ENCODE measurements around the gene ADAM11. TPM values are rescaled to one million over a fixed set of nuclear protein-coding genes. Genes with fewer than 3 reads are reported as not detected.
A peak's percentile ranks its signal among the peaks of the same experiment; 100 is the strongest.
"Not testable (repeated sequence)": the region's sequence is repeated elsewhere in the genome, so short reads cannot be mapped to it uniquely, and the experiment has no call there.

ADAM11 gene
- total RNA-seq, 4 donors from 2014 or later, result under 0.01 to 0.98 (median 0.64) TPM

DNA sequence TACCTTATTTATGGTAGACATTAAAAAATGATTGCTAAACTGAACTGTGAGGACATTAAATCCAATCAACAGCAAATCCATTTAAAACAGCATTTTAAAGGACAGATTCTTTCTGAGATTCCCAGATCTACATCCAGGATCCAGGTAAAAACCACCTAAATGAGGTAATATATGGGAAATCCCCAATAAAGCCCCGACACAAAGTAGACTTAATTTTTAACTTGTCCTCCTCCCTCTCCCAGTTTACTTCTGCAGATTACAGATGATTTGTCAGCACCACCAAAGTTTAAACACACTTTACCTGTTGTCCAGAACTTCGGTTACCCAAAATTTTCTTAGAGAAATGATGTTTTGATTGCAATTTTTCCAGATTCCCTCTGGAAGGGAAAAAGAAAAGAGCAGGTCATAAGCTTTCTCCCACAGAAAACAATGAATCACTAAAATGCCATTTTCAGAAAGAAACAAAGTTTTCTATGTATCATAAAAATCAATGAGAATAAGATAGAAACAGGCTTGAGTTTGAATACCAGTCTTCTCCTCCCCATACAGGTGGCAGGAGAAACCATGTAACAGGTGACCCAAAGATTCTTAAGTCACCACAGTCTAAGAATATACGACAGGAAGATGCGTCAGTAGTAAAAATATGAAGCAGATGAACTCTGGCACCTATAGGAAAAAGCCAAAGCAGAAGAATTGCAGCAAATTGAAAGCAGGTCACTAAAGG, 48.5 kb downstream of the ADAM11 start:
- H3K27me3 ChIP-seq, result no peaks in the 10 kb centered on the region
- no peak overlapping the region for H3K4me3 ChIP-seq
- peak overlapping the region; percentile 8 to 59 (median 27) for H3K27ac ChIP-seq (replicated peaks in 1 of 4)
- DNase-seq (ENCODE audit: extremely low spot score), result no peak
- H3K36me3 ChIP-seq, result peaks cover 0 to 18% (median 3%) of the 10 kb centered on the region in 4 donors
- WGBS, result 64% methylated on average over 4 of the region's 4 CpGs
- peaks cover 26 to 79% (median 72%) of the 10 kb centered on the region in 4 donors for H3K4me1 ChIP-seq
- intact Hi-C loops (cut with DNase I), result no loop called here
- H3K9me3 ChIP-seq, result no peaks in the 10 kb centered on the region
- TF ChIP-seq POLR2A (IDR thresholded peaks at IDR 0.05; ENCODE audit: low read depth) (no peak), POLR2AphosphoS5 (IDR thresholded peaks at IDR 0.05) (no peak), EP300 (IDR thresholded peaks at IDR 0.05) (no peak)
- TF ChIP-seq, protein P1, sequence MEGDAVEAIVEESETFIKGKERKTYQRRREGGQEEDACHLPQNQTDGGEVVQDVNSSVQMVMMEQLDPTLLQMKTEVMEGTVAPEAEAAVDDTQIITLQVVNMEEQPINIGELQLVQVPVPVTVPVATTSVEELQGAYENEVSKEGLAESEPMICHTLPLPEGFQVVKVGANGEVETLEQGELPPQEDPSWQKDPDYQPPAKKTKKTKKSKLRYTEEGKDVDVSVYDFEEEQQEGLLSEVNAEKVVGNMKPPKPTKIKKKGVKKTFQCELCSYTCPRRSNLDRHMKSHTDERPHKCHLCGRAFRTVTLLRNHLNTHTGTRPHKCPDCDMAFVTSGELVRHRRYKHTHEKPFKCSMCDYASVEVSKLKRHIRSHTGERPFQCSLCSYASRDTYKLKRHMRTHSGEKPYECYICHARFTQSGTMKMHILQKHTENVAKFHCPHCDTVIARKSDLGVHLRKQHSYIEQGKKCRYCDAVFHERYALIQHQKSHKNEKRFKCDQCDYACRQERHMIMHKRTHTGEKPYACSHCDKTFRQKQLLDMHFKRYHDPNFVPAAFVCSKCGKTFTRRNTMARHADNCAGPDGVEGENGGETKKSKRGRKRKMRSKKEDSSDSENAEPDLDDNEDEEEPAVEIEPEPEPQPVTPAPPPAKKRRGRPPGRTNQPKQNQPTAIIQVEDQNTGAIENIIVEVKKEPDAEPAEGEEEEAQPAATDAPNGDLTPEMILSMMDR (IDR thresholded peaks at IDR 0.05), result no peak

DNA sequence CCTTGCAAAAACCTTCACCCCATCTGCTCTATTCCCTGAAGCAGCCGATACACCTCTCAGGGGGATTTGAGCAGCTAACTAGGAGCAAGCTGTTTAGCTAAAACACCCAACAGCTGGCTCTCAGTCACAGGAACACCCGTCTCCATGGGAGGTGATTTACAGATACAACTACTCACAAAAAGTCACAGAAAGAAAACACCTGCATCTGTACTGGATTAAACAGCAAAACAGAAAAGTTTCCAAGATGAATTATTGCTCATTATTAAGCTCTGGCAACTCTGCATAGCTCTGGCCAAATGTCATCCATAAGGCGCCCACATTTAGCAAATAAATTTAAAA, 49.0 kb downstream of the ADAM11 start:
- no peak for DNase-seq (ENCODE audit: extremely low spot score)
- peaks cover 0 to 18% (median 3%) of the 10 kb centered on the region in 4 donors for H3K36me3 ChIP-seq
- H3K27me3 ChIP-seq, result no peaks in the 10 kb centered on the region
- no peaks in the 10 kb centered on the region for H3K9me3 ChIP-seq
- 46% methylated on average over 3 of the region's 3 CpGs for WGBS
- peak in 1 of 2 donors; percentile 7 for TF ChIP-seq POLR2AphosphoS5 (IDR thresholded peaks at IDR 0.05)
- TF ChIP-seq, protein P1 (IDR thresholded peaks at IDR 0.05), result no peak
- intact Hi-C loops (cut with DNase I), result no loop called here
- peaks cover 25 to 79% (median 72%) of the 10 kb centered on the region in 4 donors for H3K4me1 ChIP-seq
- peak overlapping the region; percentile 8 to 59 (median 27) for H3K27ac ChIP-seq (replicated peaks in 1 of 4)
- no peak overlapping the region for H3K4me3 ChIP-seq

DNA sequence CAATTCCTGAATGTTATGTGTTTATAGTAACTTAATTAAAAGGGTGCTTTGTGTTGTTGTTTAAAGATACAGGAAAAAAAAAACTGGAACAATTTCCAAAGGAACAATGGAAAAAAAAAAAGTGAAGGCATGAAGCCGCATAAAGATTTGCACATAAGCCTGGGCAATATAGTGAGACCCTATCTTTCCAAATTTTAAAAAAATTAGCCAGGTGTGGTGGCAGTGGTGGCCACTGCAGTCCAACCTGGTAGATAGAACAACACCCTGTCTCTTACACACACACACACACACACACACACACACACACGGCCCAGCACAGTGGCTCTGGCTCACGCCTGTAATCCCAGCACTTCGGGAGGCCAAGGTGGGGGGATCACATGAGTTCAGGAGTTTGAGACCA, 49.4 kb downstream of the ADAM11 start:
- intact Hi-C loops (cut with DNase I), result no loop called here
- no peak for TF ChIP-seq POLR2A (IDR thresholded peaks at IDR 0.05; ENCODE audit: low read depth)
- no peak for TF ChIP-seq POLR2AphosphoS5 (IDR thresholded peaks at IDR 0.05)
- TF ChIP-seq EP300 (IDR thresholded peaks at IDR 0.05), result no peak
- TF ChIP-seq, protein P1 (IDR thresholded peaks at IDR 0.05), result no peak
- DNase-seq (ENCODE audit: extremely low spot score), result no peak
- peaks cover 0 to 18% (median 3%) of the 10 kb centered on the region in 4 donors for H3K36me3 ChIP-seq
- H3K4me1 ChIP-seq, result peaks cover 21 to 76% (median 72%) of the 10 kb centered on the region in 4 donors
- WGBS, result 77% methylated on average over 1 of the region's 4 CpGs
- H3K27me3 ChIP-seq, result no peaks in the 10 kb centered on the region
- no peaks in the 10 kb centered on the region for H3K9me3 ChIP-seq
- H3K27ac ChIP-seq (replicated peaks in 1 of 4), result peak overlapping the region in 2 of 4 donors; percentile 39 to 59
- H3K4me3 ChIP-seq, result no peak overlapping the region

DNA sequence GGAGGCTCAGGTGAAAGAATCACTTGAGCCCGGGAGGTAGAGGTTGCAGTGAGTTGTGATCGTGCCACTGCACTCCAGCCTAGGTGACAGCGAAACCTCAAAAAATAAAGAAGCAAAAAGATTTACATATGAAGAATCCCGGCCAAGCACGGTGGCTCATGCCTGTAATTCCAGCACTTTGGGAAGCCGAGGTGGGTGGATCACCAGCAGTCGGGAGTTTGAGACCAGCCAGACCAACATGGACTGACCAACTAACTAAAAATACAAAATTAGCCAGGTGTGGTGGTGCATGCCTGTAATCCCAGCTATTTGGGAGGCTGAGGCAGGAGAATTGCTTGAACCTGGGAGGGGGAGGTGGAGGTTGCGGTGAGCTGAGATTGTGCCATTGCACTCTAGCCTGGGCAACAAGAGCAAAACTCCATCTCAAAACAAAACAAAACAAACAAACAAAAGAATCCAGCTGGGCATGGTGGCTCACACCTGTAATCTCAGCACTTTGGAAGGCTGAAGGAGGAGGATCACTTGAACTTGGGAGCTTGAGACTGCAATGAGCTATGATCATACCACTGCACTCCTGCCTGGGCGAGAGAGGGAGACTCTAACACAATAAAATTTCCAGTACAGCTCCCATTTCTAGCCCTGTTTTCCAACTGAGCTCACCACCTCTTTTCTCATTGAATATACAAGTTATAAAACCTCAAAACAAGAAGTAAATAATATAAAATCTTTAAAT, 50.0 kb downstream of the ADAM11 start:
- intact Hi-C loops (cut with DNase I); H3K9me3 ChIP-seq; H3K4me3 ChIP-seq; DNase-seq (ENCODE audit: extremely low spot score); H3K27me3 ChIP-seq; H3K27ac ChIP-seq (replicated peaks in 1 of 4): not testable (repeated sequence)
- Histone ChIP-seq H3K4me1 (peaks cover 16 to 73% (median 68%) of the 10 kb centered on the region in 4 donors), H3K36me3 (peaks cover 0 to 18% (median 3%) of the 10 kb centered on the region in 4 donors)
- WGBS, result 90% methylated on average over 9 of the region's 9 CpGs

DNA sequence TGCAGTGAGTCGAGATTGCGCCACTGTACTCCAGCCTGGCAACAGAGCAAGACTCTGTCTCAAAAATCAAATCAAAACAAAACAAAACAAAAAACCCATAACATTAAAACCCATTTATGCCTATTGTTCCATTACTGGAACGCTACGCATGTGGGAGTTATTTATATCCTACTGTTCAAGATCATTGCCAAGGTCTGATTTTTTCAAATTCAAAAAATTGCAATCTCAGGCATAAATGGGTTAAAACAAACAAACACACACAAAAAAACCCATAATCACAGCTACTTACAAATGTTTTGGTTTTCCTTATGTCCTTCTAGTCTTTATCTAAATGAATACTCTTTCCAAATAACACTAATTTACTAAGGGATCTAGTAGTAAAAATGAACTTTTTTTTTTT, 53.5 kb downstream of the ADAM11 start:
- Histone ChIP-seq H3K4me1 (peaks cover 12 to 50% (median 47%) of the 10 kb centered on the region in 4 donors), H3K27me3 (no peaks in the 10 kb centered on the region), H3K27ac (replicated peaks in 1 of 4) (peak overlapping the region; percentile 13 to 69 (median 56)), H3K9me3 (no peaks in the 10 kb centered on the region), H3K36me3 (no peaks in the 10 kb centered on the region), H3K4me3 (no peak overlapping the region)
- no peak for TF ChIP-seq POLR2A (IDR thresholded peaks at IDR 0.05; ENCODE audit: low read depth)
- TF ChIP-seq, protein P1 (IDR thresholded peaks at IDR 0.05), result no peak
- TF ChIP-seq EP300 (IDR thresholded peaks at IDR 0.05), result no peak
- TF ChIP-seq POLR2AphosphoS5 (IDR thresholded peaks at IDR 0.05), result no peak
- WGBS, result 43% methylated on average over 4 of the region's 4 CpGs
- intact Hi-C loops (cut with DNase I), result no loop called here
- DNase-seq (ENCODE audit: extremely low spot score), result no peak

DNA sequence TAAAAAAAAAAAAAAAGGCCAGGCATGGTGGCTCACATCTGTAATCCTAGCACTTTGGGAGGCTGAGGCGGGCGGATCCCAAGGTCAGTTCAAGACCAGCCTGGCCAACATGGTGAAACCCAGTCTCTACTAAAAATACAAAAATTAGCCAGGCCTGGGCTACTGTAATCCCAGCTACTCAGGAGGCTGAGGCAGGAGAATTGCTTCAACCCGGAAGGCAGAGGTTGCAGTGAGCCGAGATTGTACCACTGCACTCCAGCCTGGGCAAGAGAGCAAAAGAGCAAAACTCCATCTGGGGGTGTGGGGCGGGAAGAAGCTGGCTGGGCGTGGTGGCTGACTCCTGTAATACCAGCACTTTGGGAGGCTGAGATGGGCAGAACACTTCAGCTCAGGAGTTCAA, 59.7 kb downstream of the ADAM11 start:
- Histone ChIP-seq H3K27ac (replicated peaks in 1 of 4) (peak overlapping the region in 2 of 4 donors; percentile 58 to 68), H3K4me1 (peaks cover 9 to 58% (median 33%) of the 10 kb centered on the region in 4 donors)
- H3K9me3 ChIP-seq; H3K27me3 ChIP-seq; intact Hi-C loops (cut with DNase I); DNase-seq (ENCODE audit: extremely low spot score); H3K4me3 ChIP-seq; H3K36me3 ChIP-seq: not testable (repeated sequence)
- 90% methylated on average over 6 of the region's 6 CpGs for WGBS

All from esophagus muscularis mucosa (tissue), 4 donors.